NCI-H2171 (cell line): ENCODE results near the gene RPL36A.
A peak's percentile ranks its signal among the peaks of the same experiment; 100 is the strongest.

Experiments used
- DNase-seq: peaks from one replicate; lab custom pipeline; 2025; lab: John Stamatoyannopoulos, UW

The RPL36A gene

DNA sequence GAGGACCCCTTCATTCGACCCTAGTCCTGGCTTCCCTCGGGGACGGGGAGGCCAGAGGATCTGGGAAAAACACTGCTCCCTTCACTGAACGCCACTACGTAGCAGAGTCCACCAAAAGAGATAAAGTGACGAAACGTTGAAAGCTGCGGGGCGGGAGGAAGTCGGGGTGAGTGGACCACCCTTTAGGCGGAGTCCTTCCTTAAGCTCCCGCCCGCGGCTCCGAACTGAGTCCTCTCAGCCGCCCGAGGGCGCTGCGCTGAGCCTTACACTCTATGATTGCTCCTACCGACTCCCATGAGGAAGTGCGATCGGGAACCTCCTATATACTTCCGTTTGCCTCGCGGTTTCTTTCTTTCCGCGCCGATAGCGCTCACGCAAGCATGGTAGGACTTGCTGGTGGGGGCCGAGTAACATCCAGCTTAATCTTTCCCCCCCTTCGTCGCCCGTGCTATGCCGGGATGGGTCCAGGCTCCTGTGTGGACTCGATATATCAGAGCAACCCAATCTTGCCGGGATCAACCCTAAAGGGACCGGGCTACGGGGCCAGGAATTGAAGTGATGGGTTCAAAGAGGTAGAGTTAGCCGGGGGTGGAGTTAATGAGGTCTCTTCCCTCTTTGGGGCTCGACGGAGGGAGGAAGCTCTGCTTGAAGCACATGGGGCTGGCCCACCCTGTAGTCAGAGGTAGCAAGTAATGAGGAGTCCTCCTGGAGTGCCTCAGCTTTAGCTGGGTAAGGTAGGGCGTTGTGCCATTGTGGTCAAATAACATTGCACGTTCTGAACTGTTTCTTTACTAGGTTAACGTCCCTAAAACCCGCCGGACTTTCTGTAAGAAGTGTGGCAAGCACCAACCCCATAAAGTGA lies at the start of gene RPL36A:
RPL36A (plus strand) TSS at position 348 of the 862 bp plus-strand sequence; CDS start at position 381, 33 bp downstream.
- peak; percentile 76 for DNase-seq

DNA sequence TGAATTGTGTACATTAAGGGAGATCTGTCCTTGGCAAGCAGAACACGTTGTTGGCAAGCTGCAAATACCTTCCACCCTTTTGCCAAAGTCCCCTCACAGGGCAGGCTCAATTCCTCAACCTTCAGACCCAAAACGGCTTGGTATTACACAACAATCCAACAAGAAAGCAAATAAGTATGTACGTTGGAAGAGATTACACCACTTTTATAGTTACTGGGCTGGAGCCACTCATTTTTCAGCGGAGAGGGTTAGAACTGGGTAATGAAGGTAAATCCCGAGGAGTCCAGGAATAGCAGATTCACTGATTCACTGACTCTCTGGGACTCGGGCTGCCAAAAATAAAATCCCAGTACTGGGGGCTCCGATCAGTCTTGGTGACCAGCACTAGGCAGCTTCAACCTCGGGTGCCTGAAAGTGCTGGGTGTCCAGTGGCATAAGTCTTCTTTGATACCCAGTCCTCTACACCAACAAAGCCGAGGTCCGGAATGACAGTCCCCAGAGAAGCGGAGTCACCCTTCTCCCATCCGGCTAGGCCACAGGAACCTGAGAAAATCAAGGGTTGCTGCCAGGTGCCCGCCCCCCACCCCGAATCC lies 42.9 kb upstream of the RPL36A start:
- no peak for DNase-seq

DNA sequence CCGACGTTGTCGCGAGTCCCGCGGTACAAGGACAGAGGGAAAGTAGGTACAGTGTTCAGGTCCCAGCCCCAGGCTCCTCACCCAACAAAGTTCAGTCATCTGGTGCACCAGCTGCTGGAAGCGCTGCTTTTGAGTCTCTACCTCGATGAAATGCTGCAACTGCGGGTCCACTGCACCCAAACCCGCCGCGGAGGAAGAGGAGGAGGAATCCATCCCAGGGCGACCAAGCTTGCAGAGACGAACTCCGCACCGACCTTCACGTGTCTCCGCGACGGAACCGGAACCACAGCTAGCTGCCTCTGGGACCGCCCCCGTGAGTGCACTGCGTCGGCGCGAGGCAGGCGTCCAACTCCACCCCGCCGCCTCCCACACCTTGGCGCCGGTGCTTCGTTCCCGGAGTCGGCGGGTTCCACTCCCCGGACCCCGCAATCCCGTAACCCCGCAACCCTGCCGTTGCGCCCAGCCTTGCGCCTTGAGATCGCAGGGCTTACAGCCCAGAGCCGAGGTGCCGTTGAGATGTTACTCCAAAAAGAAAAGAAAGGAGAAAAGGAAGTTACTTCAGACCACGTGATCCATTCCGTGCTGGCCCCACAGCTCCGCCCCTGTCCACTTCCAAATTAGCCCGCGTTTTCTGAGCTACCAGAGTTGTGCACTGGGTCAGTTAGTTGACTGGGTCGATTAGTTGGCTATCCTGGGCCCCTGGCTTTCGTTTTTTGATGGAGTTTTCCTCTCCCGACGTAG lies 42.2 kb upstream of the RPL36A start, which contains the start of gene TIMM8A:
TIMM8A (minus strand) TSS at position 291 of the 741 bp plus-strand sequence; CDS start at position 213, 78 bp downstream.
- peak; percentile 50 for DNase-seq

DNA sequence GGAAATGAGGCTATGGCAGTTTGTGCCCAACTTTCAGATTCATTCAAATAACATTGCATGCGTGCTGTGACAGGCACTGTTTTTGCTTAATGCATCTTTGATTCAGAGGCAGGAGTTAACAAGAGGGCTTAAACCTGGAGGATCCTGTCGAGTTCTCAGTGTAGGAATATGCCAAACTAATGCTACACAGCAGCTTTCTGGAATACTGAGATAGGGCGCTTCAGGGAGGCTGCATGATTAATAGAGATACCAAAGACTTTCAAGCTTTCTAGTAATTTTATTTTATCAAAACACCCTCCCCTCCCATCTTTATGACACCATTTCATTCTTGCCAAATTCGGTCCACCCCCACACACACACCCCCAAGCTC lies 41.6 kb upstream of the RPL36A start:
- no peak for DNase-seq

DNA sequence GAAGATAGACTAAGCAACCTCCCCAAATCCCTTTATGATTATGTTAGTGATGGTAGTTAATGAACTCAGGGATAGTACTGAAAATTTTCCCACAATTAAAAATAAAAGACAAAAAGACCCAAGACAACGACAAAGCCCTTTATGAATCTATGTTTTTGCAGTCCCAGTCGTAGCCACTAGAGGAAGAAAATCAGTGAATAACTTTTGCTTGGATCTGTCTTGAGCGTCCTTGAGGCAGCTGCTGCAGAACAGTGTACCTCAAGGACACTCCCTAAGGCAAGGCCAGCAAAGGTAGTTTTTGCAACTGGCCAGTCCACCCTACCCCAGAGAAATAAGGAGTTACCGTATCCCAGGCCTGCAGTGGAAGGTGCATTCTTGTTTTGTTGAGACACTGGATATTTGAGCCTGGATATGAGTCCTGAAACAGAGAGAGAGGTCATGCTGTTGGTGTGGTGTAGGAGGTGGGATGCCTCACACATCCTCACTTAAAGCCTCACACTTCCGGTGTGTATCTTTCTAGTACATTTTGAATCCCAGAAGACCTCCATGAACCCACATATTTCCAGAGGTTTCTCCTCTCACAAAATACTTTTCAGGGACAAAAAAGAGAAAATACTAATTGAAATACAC lies 33.5 kb upstream of the RPL36A start:
- DNase-seq = no peak

DNA sequence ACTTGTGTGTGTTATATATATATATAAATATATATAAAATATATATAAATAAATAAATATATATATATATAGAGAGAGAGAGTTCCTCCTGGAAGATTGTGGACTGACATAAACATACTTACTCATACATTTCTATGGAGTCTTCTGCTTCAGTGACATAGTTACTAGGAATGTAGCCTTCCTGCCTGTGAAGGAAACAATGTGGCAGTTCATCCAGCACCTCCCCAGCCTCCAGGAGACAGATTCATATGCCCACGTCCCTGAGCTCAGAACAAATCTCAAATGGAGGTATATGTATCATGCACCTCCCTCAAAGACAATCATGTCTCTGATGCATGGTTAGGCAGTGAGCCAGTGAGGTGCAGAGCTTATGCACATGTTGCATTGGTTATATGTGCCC lies 30.8 kb upstream of the RPL36A start:
- no peak for DNase-seq

DNA sequence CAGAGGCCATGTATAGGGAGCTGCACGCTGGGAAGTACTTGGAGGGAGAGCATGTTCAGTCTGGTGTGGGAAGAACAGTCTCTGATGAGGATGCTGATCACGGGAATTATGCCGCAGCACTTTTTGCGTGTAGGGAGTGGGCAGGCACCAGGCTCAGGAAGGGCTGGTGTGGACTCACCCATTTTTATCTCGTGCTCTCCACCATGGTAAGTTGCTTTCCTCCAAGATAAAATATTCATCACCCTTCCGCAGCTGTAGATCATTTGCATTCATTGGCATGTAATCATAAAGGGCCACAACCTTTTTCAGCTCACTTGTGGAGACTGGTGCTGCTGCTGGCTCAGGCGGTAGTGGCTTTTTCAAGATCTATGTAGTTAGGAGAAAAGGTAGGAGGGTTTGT lies 30.4 kb upstream of the RPL36A start:
- DNase-seq = no peak

DNA sequence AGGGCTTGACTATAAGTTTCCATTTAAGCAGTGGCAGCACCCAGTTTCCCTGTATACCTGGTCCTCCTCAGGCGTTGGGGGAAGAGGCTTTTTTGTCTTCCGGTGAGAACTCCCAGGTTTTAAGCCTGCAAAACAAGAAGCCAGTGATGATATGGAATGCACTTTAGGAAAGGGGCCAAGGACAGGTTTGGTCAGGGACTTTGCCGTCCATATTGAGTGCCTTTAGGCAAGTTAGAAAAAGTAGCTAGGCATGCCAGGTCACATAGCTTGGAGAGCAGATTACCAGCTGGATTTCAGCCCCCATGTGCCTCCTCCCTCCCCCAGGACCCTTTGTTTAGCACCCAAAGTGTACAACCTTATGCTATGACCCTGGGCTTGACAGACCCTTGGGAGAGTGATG lies 28.7 kb upstream of the RPL36A start:
- no peak for DNase-seq

DNA sequence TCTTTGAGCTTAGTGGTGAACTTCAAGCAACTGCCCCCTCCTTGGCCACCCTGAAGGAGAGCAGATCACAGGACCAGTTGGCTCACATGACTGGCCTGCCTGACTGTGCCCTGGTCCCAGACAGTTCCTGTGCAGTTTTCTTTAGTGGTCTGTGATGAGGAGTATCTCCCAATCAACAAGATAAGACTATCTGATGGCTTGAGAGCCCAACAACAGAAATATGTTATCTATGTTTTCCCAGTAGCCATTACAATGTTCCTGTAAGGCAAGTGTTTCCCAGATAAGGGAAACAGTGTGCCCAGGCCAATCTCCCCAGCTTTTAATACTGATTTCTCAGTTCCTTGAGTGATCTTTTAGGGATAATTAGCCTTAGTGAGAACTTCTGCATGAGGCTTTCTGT lies 28.1 kb upstream of the RPL36A start:
- DNase-seq = no peak

DNA sequence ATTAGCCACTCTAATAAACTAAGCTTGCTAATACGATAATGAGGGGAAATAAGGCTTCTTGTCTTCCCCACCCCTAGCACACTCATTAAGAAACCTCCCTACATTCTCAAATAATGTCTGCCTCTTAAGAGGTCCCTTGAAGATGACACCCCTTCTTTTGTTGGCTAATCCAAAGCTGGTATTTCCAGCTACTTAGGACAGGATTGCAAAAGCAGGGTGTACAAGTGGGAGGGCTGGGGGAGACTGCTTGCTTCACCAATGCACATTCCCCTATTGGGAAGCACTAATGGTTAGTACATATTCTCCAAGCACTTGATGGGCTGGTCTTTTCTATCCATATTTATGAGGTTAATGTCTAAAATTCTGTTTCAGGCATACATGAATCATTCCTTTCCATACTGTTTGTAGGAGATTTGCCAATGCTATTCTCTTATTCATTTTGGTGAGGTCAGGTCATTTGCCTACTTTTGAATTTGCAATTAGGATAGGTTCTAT lies 25.5 kb upstream of the RPL36A start:
- no peak for DNase-seq

DNA sequence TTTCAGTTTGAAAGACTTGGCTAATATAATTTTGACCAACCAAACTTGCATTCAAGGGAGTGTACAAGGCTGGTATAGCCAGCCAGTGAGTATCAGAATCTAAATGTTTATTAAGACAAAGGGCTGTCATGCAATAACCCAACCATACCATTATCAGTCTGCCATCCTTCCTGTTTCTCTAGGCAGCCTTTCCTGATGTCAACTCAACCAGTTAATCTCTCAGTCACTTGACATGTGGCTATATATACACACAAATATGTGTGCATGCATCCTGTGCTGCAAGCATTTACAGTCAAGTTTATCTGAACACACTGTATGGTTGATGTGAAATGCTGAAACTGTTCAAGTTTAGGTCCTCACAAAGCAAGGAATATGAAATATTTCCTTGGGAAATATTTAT lies 22.0 kb upstream of the RPL36A start:
- DNase-seq = no peak

DNA sequence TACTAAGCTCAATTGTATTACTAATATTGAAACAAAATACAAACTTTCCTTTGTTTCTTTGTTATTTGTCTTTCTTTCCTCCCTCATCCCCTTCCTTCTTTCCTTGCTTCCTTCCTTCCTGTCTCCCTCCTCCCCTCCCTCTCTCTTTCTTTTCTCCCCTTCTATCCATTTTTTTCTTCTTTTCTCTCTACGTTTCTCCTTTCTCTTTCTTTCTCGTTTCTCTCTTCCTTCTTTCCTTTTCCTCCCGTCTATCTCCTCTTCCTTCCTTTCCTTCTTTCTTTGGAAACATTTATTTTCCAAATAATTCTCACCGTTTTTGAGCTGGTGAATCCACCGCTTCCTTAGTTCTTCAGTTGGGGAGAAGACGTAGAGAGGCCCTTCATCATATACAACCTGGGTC lies 21.1 kb upstream of the RPL36A start:
- DNase-seq = no peak

DNA sequence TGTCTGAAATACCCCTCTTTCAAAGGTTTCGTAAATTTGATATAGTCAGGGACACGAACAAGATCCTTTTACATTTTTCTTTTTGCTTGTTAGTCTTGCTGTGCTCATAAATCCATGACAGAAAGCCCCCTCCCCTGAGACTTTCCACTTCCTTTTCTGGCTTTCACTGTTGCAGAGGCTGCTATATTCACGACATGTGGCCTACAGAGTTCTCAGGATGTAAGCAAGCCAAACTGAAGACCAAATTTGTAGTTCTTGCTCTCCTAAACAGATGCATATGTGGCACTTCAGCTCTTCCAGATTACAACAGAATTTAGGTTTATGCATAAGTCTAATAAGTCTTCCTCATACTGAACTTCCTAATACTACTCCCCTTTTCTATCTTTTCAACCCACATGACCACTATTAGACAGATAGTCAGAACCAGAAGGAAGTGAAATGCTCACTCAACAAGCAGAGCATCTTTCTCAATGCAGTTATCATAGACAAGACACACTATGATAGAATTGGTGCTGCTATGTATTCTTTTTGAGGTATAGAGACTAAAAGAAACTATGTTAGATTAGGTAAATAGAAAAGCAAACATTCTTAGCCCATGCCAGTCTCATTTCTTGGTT lies 19.8 kb upstream of the RPL36A start:
- DNase-seq = no peak

DNA sequence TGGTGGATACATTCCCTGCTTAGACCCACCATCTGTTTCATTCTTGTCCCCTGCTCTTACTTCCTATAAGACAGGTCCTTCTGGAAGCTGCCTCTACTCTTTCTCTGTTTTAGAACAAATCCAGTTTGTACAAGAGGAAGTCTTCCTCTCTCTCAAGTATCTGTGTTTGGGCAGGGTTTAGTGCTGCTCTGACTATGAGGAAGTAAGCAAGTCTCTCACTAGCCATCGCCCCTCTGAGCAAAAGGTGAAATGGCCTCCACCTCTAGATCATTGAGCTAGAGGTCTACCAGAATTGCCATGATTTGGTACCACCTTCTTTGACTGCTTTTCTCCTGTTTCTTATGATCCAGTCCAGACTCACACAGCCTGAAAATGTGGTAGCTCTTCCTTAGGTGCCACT lies 13.3 kb upstream of the RPL36A start:
- no peak for DNase-seq

DNA sequence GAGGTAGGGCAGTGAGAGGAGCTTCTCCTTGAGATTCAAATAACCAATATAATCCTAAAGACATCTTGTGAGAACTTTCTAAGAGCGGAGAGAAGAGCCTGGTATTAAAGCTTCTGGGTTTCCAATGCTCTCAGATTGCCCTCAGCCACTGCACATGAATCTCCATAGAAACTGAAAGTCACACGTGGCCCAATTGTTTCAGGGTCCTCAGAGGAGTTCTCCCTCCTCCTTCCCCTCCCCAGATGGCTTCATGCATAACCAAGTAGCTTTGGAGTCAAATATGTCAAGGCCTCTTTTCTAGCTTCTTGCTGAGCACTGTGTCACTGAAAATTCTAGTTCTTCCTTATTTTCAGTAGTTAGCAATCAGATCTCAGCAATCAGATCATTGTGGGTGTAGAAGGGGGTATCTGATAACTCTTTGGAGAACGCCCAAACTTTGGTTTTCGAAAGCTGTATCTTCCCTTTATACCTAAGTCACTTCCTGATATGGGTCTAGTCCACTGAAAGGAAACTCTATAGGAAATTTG lies 7.1 kb upstream of the RPL36A start:
- no peak for DNase-seq

DNA sequence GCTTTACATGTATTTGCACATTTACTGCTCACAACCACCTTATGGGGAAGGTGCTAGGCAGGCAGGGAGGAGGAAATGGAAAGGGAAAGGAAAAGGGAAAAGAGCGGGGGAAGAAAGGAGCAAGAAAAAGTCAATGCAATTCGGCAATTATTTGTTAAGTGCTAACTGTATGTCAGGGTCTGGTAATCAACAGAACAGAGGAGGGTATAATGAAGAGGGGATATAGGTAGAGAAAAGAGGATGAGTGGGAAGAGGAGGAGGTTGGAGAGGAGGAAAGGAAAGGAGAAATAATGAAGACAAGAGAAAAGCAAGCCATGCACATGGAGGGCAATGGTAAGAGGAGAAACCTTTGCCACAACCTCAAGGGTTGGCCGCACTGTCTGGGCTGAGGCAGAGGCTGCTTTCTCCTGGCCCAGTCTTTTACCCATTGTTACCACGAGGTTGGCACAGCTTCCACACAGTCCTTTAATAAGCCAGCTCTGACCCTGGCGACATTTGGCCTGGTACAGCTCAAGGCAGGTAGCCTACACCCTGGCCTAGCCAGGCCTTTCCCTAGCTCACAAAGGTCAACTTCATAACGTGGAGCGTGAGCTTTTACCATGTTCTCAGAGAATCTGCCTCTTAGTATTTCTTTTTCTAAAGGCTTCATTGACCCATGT lies 5.7 kb upstream of the RPL36A start:
- no peak for DNase-seq

DNA sequence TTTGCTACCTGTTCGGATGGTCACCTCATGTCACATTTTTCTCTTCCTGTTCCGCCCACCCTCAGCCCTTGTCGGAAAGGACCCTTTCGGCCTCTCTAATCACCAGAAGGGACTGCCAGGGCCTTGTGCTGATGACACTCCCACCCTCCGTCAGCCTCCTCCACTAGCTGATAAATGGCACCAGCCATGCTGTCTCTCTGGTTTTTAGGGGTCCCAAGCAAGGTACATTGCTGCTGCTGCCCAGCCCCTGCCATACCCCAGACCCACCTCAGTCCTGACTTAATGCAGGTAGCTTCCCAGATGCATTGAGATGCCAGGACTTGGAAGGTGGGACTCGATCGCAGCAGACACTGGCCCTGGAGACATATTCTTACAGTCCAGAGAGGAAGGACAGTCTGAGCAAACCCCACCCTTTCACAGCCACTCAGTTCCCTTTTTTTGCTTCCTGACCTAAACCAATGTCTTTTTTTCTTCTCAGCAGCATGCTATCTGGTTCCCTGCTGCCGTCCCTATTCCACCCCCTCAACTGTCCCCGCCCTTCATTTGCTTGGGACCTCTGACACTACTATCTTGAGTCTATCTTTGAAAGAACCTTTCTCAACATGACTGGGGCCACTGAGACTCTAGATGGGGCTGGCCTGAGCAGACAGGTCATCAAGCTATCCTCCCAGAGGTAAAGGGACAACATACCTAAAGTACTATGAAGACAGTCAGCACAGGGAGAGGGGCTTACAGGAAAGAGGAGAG lies 4.8 kb upstream of the RPL36A start, which contains the start of gene BTK:
BTK (minus strand) TSS at position 397 of the 747 bp plus-strand sequence. CDS start 10,907 bp downstream, outside the sequence.
- no peak for DNase-seq

DNA sequence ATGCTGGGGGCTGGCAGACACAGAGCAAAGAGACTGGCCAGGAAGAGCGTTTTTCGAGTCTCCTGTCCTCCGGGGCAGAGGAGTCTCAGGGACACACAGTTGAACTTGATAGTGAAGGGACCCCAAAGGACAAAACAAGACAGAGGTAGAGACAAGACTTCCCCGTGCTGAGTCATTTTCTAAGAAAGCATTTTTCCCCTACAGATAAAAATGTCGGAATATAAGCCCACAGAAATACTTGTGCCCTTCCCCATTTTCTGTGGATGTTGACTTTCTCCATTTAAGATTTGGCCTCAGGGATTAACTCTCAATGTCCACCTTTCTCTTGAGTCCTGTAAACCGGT lies 4.3 kb upstream of the RPL36A start:
- no peak for DNase-seq

DNA sequence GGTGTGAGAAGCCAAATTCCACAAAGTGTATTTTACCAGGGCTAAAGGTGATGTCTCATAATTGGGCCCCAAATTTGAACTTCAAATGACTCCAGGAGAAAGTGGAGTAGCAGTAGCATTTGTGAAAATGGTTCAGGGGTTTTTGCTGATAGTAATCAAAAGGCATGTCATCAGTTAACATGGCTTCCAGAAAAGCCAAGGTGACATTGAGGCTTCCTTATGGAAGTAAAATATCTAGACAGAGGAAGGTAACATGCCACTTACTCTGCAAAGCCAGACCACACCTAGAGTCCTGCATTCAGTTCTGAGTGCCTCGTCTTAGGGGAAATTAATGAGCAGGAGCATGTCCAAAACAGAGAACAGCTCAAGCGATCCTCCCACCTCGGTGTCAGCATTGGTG lies 2.2 kb upstream of the RPL36A start:
- DNase-seq = no peak

DNA sequence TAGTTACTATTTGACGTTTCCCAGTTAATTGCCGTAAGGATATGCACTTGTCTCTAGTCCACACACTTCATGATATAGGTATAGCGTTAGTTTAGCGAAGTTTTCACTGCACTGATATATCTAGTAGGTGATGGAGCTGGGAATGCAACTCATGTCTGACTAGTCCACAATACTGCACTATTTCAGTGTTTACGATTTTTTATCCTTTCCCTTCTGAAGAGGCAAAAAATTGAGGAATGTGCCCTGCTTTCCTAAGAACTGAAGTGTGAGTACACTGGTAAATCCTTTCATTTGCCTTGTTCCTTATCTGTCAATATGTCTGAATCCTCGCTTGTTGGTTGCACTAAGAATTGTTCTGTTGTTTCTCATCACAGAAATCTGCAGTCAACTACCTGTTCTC lies 1.0 kb downstream of the RPL36A start:
- no peak for DNase-seq
